Colonic mucosa (tissue), 4 donors: Measurements from ENCODE around the gene VENTX. TPM values are rescaled to one million over a fixed set of nuclear protein-coding genes. Genes with fewer than 3 reads are reported as not detected.

Source experiments
- DNase-seq: peaks from one replicate; pipeline ENCODE4 v3.0.0-alpha.2; 2020
- H3K27ac ChIP-seq: fragments of 200-600 bp; one replicate; pipeline ENCODE4 v1.8.0; 2021
- H3K27me3 ChIP-seq: fragments of 200-600 bp; one replicate; pipeline ENCODE4 v1.8.0; 2021
- H3K36me3 ChIP-seq: fragments of 200-600 bp; one replicate; pipeline ENCODE4 v1.8.0; 2021
- H3K4me1 ChIP-seq: fragments of 200-600 bp; one replicate; pipeline ENCODE4 v1.8.0; 2021; ENCODE audit warnings: mild to moderate bottlenecking
- H3K4me3 ChIP-seq: fragments of 200-600 bp; one replicate; pipeline ENCODE4 v1.8.0; 2021
- H3K9ac ChIP-seq, 2 donors: one replicate each; pipeline ENCODE4 v1.7.0; 2013; ENCODE audit warnings: control low read depth in 2 of 2, low read depth in 2 of 2, low read length in 2 of 2
- H3K9me3 ChIP-seq: fragments of 200-600 bp; one replicate; pipeline ENCODE4 v1.8.0; 2021
- intact Hi-C: fragments of 100-400 bp; cut with DNase I; formaldehyde crosslinking; loops from one replicate; pipeline ENCODE4 v1.14.1; 2022
- total RNA-seq, 2 donors: library from RNA; stranded (reverse); fragmentation: NEBNext Ultra II Directional in 1 of 2; extraction: Animal tissue kit (Norgen Biotek cat#: 25700) in 1 of 2; gene quantifications; one replicate each; pipeline ENCODE4 v1.2.1, GENCODE V29; 2021
- TF ChIP-seq, protein P1 (sequence below): fragments of 200-600 bp; IDR thresholded peaks from one replicate; pipeline ENCODE4 v1.8.0; 2022; ENCODE audit warnings: antibody characterized with exemption, mild to moderate bottlenecking
- donor health status: healthy.
- donor health status: DM: no; HTN: no; CAD: no.
- donor health status: DM: no; HTN: no; CAD: no.

Gene VENTX
- total RNA-seq, result under 1 TPM; 0.15 to 0.24 TPM

DNA sequence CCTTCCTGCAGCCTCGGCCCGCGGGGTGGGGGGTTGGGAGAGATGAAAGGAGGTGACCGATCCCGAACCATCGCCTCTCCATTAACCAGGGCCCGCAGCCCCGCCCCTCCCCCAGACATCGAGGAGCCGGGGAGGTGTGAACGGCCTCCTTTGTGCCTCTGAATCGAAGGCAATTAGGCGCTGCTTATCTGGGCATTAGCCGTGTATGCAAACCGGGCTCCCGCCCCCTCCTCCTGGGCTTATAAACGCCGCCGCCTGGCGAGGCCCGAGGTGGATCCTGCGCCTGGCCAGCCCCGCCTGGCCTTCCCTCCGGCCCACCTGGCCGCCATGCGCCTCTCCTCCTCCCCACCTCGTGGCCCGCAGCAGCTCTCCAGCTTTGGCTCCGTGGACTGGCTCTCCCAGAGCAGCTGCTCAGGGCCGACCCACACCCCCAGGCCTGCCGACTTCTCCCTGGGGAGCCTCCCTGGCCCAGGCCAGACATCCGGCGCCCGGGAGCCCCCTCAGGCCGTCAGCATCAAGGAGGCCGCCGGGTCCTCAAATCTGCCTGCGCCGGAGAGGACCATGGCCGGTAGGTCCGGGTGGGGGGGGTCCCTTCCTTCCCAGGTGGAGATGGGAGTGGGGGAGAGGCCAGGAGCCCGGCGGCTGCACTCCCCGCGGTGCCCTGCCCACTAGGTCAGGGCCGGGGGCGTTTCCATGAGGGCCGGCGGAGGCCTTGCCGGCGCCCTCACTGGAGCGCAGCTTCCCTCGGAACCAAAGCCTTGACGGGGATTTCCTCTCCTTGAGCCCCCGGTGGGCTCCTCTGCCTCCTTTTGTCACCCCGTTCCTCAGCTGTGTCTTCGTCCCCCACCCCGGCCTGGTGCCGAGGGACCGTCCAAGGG lies at the start of gene VENTX:
Gene VENTX (plus strand): TSS at position 268 of the 878 bp plus-strand sequence. CDS start 60 bp downstream, at position 328.
- H3K27me3 ChIP-seq, result peaks cover 33% of the 10 kb centered on the region
- DNase-seq, result no peak
- no peak within 1 kb of the TSS for H3K27ac ChIP-seq
- H3K4me3 ChIP-seq, result no peak within 1 kb of the TSS
- TF ChIP-seq, protein P1, sequence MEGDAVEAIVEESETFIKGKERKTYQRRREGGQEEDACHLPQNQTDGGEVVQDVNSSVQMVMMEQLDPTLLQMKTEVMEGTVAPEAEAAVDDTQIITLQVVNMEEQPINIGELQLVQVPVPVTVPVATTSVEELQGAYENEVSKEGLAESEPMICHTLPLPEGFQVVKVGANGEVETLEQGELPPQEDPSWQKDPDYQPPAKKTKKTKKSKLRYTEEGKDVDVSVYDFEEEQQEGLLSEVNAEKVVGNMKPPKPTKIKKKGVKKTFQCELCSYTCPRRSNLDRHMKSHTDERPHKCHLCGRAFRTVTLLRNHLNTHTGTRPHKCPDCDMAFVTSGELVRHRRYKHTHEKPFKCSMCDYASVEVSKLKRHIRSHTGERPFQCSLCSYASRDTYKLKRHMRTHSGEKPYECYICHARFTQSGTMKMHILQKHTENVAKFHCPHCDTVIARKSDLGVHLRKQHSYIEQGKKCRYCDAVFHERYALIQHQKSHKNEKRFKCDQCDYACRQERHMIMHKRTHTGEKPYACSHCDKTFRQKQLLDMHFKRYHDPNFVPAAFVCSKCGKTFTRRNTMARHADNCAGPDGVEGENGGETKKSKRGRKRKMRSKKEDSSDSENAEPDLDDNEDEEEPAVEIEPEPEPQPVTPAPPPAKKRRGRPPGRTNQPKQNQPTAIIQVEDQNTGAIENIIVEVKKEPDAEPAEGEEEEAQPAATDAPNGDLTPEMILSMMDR, result no peak
- H3K4me1 ChIP-seq, result no peaks in the 10 kb centered on the region
- intact Hi-C loops, result no loop called here
- H3K9me3 ChIP-seq, result no peaks in the 10 kb centered on the region
- H3K9ac ChIP-seq, result no peak within 1 kb of the TSS
- H3K36me3 ChIP-seq, result no peaks in the 10 kb centered on the region

GRCh38 chr10:133187906-133188681 lies 49.6 kb upstream of the VENTX start:
- Histone ChIP-seq H3K4me3 (no peak overlapping the region), H3K9me3 (no peaks in the 10 kb centered on the region), H3K27ac (no peak overlapping the region), H3K4me1 (no peaks in the 10 kb centered on the region), H3K27me3 (no peaks in the 10 kb centered on the region), H3K9ac (no peak overlapping the region), H3K36me3 (no peaks in the 10 kb centered on the region)
- no peak for DNase-seq
- TF ChIP-seq, protein P1, result no peak
- intact Hi-C loops, result no loop called here

- Histone ChIP-seq H3K27me3 (no peaks in the 10 kb centered on the region), H3K4me1 (no peaks in the 10 kb centered on the region), H3K36me3 (no peaks in the 10 kb centered on the region), H3K9ac (no peak overlapping the region), H3K27ac (no peak overlapping the region), H3K4me3 (no peak overlapping the region), H3K9me3 (no peaks in the 10 kb centered on the region)
- DNase-seq, result no peak
- TF ChIP-seq, protein P1, result no peak
- intact Hi-C loops, result no loop called here
Measured at GRCh38 chr10:133189256-133189655, 48.4 kb upstream of the VENTX start.

DNA sequence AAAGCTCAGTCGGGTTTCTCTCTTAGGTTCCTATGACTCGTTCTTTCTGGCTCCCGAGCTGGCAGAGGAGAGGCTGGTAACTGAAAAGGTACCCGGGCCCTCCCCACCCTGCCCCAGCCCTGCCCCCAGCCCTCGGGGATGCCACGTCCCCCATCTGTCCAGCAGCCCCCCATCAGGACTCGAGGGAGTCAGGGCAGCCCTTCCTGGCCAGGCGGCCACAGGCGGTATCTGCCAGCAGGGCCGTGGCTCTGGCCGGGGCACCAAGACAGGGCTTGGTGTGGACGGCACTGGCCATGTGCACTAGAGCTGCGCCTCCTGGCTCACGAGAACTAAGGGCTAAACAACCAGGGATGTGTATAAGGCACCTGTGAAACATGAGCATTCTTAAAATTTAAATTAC lies 47.9 kb upstream of the VENTX start:
- Histone ChIP-seq H3K9ac (no peak overlapping the region), H3K27me3 (no peaks in the 10 kb centered on the region), H3K27ac (no peak overlapping the region), H3K4me3 (no peak overlapping the region), H3K4me1 (no peaks in the 10 kb centered on the region), H3K36me3 (no peaks in the 10 kb centered on the region), H3K9me3 (no peaks in the 10 kb centered on the region)
- DNase-seq, result no peak
- intact Hi-C loops, result no loop called here
- TF ChIP-seq, protein P1, result no peak

- TF ChIP-seq, protein P1, result no peak
- Histone ChIP-seq H3K36me3 (no peaks in the 10 kb centered on the region), H3K27me3 (no peaks in the 10 kb centered on the region), H3K27ac (no peak overlapping the region), H3K4me3 (no peak overlapping the region), H3K4me1 (no peaks in the 10 kb centered on the region), H3K9me3 (no peaks in the 10 kb centered on the region), H3K9ac (no peak overlapping the region)
- DNase-seq, result no peak
- intact Hi-C loops, result no loop called here
Measured at GRCh38 chr10:133190225-133190624, 47.4 kb upstream of the VENTX start.
